ENCODE data around the gene ROPN1L.

DNA sequence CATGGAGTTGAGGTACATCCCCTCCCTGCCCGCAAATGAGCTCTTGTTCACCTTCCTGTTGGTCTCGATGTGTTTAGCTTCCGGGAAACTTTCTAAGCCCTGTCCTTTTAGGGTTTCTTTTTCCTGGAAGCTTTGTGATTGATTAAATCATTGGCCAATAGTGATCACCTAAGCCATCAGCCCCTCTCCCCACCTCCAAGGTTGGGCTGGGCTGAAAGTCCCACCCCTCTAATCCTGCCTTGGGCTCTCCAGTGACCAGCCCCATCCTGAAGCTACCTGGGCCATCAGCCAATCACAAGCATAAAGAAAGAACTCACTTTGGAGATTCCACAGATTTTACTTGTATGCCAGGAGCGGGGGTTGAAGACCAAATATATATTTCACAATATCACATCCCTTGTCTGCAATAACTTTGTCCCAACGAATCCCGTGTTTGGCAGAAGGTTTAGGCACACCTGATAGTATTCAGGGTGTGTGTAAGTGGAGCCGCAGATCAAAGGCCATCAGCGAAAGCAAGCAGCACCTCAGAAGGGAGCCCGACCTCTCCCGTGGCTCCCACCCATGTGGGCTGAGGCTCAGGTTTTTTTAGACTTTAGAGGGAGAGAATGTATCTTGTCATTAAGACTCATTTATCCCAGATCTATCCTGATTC lies 20.4 kb downstream of the ROPN1L start:
- TF ChIP-seq, protein P1, sequence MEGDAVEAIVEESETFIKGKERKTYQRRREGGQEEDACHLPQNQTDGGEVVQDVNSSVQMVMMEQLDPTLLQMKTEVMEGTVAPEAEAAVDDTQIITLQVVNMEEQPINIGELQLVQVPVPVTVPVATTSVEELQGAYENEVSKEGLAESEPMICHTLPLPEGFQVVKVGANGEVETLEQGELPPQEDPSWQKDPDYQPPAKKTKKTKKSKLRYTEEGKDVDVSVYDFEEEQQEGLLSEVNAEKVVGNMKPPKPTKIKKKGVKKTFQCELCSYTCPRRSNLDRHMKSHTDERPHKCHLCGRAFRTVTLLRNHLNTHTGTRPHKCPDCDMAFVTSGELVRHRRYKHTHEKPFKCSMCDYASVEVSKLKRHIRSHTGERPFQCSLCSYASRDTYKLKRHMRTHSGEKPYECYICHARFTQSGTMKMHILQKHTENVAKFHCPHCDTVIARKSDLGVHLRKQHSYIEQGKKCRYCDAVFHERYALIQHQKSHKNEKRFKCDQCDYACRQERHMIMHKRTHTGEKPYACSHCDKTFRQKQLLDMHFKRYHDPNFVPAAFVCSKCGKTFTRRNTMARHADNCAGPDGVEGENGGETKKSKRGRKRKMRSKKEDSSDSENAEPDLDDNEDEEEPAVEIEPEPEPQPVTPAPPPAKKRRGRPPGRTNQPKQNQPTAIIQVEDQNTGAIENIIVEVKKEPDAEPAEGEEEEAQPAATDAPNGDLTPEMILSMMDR (IDR thresholded peaks at IDR 0.05; ENCODE audit: insufficient read depth, low read length, poor library complexity, severe bottlenecking): no peak
- no peak for TF ChIP-seq EZH2phosphoT487 (conservative IDR thresholded peaks at IDR 0.05; ENCODE audit: low read length)
